GM12891 (cell line): ENCODE measurements around the gene NEGR1.

Experiments
- DNase-seq: peaks from one replicate; pipeline ENCODE4 v3.0.0; 2011; ENCODE audit warnings: low spot score; ENCODE audit not compliant: insufficient read length
- FAIRE-seq: peaks from 2 replicates; lab custom pipeline; 2011; peaks lifted over from hg19 to GRCh38; lab: Jason Lieb, UNC
- PAX5 ChIP-seq: IDR thresholded peaks from 2 replicates; pipeline ENCODE4 v1.6.1; 2011; ENCODE audit warnings: low read length, moderate library complexity, mild to moderate bottlenecking; ENCODE audit not compliant: insufficient read depth, severe bottlenecking
- POLR2A ChIP-seq: IDR thresholded peaks from 2 replicates; pipeline ENCODE4 v1.6.1; 2011; ENCODE audit warnings: low read depth, low read length, control low read depth
- POLR2AphosphoS5 ChIP-seq: IDR thresholded peaks from 2 replicates; pipeline ENCODE4 v1.6.1; 2011; ENCODE audit warnings: low read depth, low read length, control low read depth
- POU2F2 ChIP-seq: IDR thresholded peaks from 2 replicates; pipeline ENCODE4 v1.6.1; 2011; ENCODE audit warnings: low read depth, mild to moderate bottlenecking, control low read depth, low read length, moderate library complexity
- SPI1 ChIP-seq: IDR thresholded peaks from 2 replicates; pipeline ENCODE4 v1.6.1; 2011; ENCODE audit warnings: low read depth, low read length, control low read depth
- TAF1 ChIP-seq: IDR thresholded peaks from 2 replicates; pipeline ENCODE4 v1.6.1; 2011; ENCODE audit warnings: low read depth, low read length, control low read depth

NEGR1 gene

GRCh38 chr1:72101840-72102632, 180.3 kb downstream of the NEGR1 start:
- FAIRE-seq (no peak), DNase-seq (no peak)
- TF ChIP-seq PAX5 (no peak), TAF1 (no peak), POU2F2 (no peak), SPI1 (no peak), POLR2A (no peak), POLR2AphosphoS5 (no peak)

GRCh38 chr1:72100771-72101170, 181.6 kb downstream of the NEGR1 start:
- FAIRE-seq: no peak
- TF ChIP-seq TAF1 (no peak), POLR2AphosphoS5 (no peak), POLR2A (no peak), SPI1 (no peak), POU2F2 (no peak), PAX5 (no peak)

GRCh38 chr1:72097851-72098570, 184.3 kb downstream of the NEGR1 start:
- TF ChIP-seq SPI1: no peak
- no peak for TF ChIP-seq TAF1
- TF ChIP-seq POLR2AphosphoS5: no peak
- FAIRE-seq (no peak), DNase-seq (no peak)

More at GRCh38 chr1:72100771-72101170, 181.6 kb downstream of the NEGR1 start:
- DNase-seq: no peak

GRCh38 chr1:72094209-72094608, 188.1 kb downstream of the NEGR1 start:
- no peak for DNase-seq
- TF ChIP-seq POLR2AphosphoS5 (no peak), TAF1 (no peak), POU2F2 (no peak), POLR2A (no peak), SPI1 (no peak)
- FAIRE-seq: no peak

GRCh38 chr1:72086394-72086793, 195.9 kb downstream of the NEGR1 start:
- TF ChIP-seq POLR2AphosphoS5: no peak
- no peak for TF ChIP-seq POLR2A
- TF ChIP-seq PAX5: no peak
- no peak for TF ChIP-seq TAF1
- TF ChIP-seq POU2F2: no peak
- no peak for TF ChIP-seq SPI1
- DNase-seq (no peak), FAIRE-seq (no peak)

GRCh38 chr1:72075425-72075824, 206.9 kb downstream of the NEGR1 start:
- TF ChIP-seq POU2F2 (no peak), SPI1 (no peak), TAF1 (no peak), POLR2AphosphoS5 (no peak), PAX5 (no peak), POLR2A (no peak)

GRCh38 chr1:72066431-72066830, 215.9 kb downstream of the NEGR1 start:
- TF ChIP-seq TAF1: no peak
- no peak for TF ChIP-seq SPI1
- no peak for TF ChIP-seq PAX5
- no peak for TF ChIP-seq POU2F2
- TF ChIP-seq POLR2A: no peak
- no peak for TF ChIP-seq POLR2AphosphoS5
- no peak for FAIRE-seq
- no peak for DNase-seq

More at GRCh38 chr1:72075425-72075824, 206.9 kb downstream of the NEGR1 start:
- FAIRE-seq (no peak), DNase-seq (no peak)

- DNase-seq (no peak), FAIRE-seq (no peak)
- TF ChIP-seq TAF1 (no peak), PAX5 (no peak), POU2F2 (no peak), POLR2AphosphoS5 (no peak), SPI1 (no peak), POLR2A (no peak)
Observed at GRCh38 chr1:72064196-72065075, 217.9 kb downstream of the NEGR1 start.
